NCI-H1436 treated with DMSO at 0.1 percent for 48 hours (cell line): ENCODE data around the gene SHROOM3.
"Not testable (repeated sequence)": the region's sequence is repeated elsewhere in the genome, so short reads cannot be mapped to it uniquely, and the experiment has no call there.

Experiments used
- DNase-seq: peaks from one replicate; lab custom pipeline; 2025; lab: John Stamatoyannopoulos, UW

SHROOM3 gene

GRCh38 chr4:76697129-76697803, 262.2 kb downstream of the SHROOM3 start:
- no peak for DNase-seq

- no peak for DNase-seq
Measured at GRCh38 chr4:76698141-76698540, 263.1 kb downstream of the SHROOM3 start.

- DNase-seq: no peak
Measured at GRCh38 chr4:76699751-76700310, 264.8 kb downstream of the SHROOM3 start.

GRCh38 chr4:76702440-76703122, 267.6 kb downstream of the SHROOM3 start:
- DNase-seq: no peak

- no peak for DNase-seq
Measured at GRCh38 chr4:76703123-76703490, 268.1 kb downstream of the SHROOM3 start.

GRCh38 chr4:76703676-76704075, 268.6 kb downstream of the SHROOM3 start:
- DNase-seq: no peak

- DNase-seq: no peak
Measured at GRCh38 chr4:76704133-76704881, 269.3 kb downstream of the SHROOM3 start.

DNA sequence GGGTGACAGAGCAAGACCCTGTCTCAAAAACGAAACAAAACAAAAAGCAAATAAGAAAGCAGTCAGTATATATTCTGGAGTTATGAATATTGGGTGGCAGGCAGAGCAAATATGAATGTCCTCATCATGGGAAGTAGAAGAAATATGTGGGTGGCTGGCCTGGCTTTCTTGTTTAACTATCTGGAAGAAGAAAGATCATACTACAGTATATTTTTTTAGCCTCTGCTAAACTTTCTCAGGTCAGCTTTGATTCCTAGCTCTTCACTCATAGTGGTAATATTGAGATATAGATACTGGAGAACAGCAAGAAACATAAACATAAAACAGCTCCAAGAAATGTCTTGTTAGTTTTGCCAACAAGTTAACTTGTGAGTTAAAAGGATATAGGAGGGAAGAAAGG, 270.4 kb downstream of the SHROOM3 start:
- no peak for DNase-seq

- no peak for DNase-seq
Measured at GRCh38 chr4:76706581-76706980, 271.6 kb downstream of the SHROOM3 start.

DNA sequence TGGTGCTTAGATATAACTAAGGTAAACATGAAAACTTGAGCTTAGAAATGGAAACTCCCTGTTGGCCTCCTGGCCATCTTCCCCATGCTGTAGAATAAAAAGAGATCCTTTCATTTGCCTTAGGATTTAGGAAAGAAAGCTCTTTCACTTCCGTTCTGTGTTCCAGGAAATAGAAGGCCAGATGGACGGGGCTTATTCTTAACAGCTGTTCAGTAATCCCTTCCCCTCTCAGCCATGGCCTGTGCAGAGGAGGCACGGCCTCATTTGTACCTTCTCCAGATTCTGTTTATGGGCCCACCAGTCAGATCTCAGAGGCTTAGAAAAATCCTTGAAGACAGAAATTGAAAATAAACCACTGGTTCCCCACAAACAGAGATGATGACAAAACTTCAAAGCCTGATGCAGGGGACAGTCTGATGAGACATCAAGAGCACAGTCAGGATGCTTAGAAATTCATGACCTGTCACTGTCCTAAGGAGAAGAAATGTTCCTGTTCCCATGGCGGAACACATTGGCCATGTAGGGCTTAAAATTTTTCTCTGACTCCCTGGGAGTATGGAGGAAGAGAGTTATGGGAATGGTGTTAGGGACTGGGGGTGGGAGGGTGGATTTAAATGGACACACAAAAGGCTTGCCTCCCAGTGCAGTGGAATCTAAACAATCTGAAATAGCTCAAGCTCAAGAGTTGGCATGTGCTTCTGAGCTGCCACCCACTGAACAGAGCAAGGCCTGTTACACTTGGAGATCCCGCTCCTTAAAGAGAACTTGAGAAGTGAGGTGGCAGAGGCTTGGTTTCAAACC, 274.1 kb downstream of the SHROOM3 start:
- no peak for DNase-seq

GRCh38 chr4:76709772-76710090, 274.7 kb downstream of the SHROOM3 start:
- no peak for DNase-seq

GRCh38 chr4:76712564-76712963, 277.5 kb downstream of the SHROOM3 start:
- DNase-seq: no peak

DNA sequence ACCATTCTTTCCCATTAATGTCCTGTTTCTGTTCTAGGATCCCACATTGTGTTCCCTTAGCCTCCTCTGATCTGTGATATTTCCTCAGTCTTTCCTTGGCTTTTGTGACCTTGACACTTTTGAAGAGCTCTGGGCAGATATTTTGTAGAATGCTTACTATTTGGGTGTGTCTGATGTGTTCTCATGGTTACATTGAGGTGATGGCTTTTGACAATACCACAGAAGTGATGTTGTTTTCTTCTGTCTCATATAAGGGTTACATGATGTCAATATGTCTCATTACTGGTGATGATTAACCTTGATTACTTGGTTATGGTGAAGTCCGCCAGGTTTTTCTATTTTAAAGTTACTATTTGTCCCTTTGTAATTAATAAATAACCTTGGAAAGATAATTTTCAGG, 279.2 kb downstream of the SHROOM3 start:
- no peak for DNase-seq

GRCh38 chr4:76716020-76716419, 281.0 kb downstream of the SHROOM3 start:
- no peak for DNase-seq

GRCh38 chr4:76716658-76717057, 281.6 kb downstream of the SHROOM3 start:
- no peak for DNase-seq

DNA sequence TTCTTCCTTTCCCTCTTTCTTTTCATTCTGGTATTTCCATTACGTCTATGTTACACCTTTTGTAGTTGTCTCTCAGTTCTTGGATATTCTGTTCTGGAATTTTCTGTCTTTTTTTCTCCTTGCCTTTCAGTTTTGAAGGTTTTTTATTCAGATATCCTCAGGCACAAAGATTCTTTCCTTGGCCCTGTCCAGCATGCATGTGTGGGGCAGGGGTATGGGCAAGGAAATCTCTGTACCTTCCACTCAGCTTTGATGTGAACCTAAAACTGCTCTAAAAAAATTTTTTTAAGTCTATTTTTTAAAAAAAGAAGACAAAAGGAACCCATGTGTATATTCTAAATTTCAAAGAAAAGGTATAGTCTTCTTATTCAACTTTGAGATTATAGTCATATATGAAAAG, 282.4 kb downstream of the SHROOM3 start:
- no peak for DNase-seq

DNA sequence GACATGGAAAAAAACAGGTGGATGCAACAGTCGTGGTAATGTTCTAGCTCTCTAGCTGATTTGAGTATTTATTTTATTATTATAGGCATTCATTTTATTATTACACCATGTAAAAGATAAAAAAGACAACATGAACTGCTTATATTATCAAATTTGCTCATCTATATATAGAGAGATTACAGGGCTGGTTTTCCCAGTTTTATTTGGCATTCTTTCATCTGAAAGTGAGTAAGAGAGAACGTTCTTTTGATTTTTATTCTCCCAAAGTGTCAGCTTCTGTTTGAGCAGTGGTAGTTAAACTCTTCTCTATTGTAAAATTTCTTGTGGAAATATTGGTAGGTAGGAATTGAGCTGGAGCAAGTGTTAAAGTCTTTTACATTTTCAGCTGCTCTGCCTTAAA, 283.0 kb downstream of the SHROOM3 start:
- no peak for DNase-seq

DNA sequence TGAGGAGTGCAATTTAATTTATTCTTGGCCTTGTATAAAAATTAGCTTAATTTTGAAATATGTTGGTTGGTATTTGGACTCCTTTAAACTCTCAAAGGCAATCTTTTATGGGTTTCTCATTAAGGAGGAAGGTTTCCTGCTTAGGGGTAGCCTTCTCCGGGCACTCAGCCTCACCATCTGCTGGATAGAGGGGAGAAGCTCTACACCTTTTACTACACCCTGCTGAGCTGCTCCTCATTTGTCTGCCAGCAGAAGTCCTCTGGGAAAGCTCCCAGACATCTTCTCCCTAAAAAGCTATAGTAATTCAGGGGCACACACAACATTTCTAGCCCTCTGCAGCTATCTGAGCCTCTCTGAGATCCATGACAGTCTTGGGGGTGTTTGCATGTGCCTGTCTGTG, 283.8 kb downstream of the SHROOM3 start:
- no peak for DNase-seq

- no peak for DNase-seq
Measured at GRCh38 chr4:76720121-76720520, 285.1 kb downstream of the SHROOM3 start.

DNA sequence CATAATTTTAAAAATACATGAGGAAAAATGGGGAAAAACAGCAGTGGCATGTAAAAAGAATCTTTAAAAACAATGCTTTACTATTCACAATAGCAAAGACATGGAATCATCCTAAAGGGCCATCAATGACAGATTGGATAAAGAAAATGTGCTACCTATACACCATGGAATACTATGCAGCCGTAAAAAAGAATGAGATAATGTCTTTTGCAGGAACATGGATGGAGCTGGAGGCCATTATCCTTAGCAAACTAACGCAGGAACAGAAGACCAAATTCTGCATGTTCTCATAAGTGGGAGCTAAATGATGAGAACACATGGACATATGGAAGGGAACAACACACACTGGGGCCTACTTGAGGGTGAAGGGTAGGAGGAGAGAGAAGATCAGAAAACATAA, 287.1 kb downstream of the SHROOM3 start:
- DNase-seq: not testable (repeated sequence)

DNA sequence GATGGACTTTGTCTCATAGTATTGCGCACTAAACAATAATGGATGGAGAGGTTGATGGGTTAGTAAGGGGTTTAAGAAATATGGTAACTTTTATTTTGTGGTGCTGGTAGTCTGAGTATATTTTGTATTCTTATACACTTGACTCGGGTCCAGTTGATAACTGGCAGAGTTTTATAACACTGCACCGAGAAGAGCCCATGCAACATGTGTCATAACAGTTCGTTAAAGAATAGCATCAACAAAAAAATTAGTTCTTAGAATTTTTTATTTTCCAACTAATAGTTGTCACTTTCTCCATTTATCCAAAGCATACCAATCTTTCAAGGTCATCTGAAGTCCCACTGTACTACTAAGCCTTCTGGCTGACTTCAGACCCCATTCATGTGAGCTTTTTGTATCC, 287.8 kb downstream of the SHROOM3 start:
- no peak for DNase-seq

GRCh38 chr4:76723373-76723772, 288.3 kb downstream of the SHROOM3 start:
- DNase-seq: no peak
